ENCODE measurements around the gene CARS2.

The CARS2 gene

DNA sequence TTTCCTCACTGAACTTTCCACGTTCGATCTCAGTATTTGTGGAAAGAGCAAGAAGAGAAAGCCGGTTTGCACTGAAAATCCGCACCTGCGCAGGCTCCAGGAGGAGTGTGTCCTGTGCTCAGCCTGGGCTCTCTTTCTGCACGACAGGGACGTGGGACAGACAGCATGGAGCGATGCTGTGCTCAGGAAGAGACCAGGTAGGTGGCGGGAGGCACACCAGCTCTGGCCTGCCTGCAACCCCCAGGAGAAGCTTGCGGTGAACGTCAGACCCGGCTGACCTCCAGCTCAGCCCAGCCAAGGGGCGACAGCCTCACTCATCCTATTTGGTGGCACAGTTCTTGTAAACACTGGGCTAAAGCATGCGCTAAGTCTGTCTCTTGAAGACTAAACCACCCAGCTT, 54.6 kb downstream of the CARS2 start:
- DNase-seq, result no peak

DNA sequence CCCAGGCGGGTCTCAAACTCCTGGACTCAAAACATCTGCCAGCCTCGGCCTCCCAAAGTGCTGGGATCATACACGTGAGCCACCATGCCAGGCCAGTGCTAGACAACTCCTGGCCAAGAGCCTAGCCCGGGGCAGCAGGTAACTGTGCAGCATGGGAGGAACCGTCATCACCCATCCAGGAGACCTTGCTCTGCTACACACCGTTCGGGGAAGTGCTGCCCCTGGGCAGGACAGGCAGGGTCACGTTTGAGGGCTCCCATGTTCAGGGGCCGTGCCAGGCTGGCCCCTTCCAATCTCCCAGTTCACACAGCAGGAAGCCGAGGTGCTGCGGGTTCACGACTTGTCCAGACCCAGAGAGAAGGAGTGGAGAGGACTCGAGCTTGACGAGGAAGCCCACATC, 55.5 kb downstream of the CARS2 start:
- no peak for DNase-seq

DNA sequence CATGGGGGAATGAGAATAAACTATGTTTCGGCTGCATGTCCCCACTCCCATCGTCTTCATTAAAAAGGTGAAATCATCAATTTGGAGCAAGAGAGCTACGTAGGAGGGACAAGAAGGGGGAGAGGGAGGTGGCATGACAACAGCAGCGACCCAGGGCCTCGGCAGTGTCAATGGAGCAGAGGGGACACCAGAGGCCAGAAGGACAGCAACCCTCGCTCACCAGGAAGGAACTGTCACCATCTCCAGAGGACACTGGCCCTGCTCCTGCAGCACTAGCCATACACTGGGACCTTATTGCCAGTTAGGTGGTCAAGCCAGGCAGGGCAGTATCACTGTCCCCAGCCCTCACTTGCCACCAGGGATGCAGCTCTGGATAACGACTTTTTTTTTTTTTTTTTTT, 56.4 kb downstream of the CARS2 start:
- DNase-seq, result no peak

DNA sequence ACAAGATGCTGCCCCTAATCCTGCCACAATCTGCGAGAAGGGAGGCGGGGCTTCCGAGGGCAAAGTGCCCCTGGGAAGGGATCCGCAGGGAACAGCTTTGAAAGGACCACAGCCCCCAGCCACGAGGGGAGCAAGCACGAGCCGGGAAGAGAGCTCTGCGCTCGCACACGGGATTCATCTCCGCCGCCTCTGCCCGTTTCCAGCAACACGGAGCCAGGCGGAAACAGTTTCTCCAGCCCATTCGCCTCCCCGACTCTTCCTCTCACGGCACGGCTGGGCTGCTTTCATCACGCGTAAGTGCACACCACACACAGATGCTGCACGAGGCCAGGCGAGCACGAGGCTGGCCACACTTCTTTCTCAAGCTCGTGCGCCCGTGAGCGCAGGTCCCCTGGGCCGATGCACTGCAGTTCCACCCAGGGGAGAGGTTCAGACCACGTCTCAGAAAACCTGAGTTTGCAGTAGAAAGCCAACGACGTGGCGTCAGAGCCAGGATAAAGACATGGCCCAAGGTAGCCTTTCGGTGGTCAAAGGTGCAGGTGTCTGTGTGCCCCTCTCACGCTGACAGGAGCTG, 57.0 kb downstream of the CARS2 start:
- DNase-seq, result no peak

DNA sequence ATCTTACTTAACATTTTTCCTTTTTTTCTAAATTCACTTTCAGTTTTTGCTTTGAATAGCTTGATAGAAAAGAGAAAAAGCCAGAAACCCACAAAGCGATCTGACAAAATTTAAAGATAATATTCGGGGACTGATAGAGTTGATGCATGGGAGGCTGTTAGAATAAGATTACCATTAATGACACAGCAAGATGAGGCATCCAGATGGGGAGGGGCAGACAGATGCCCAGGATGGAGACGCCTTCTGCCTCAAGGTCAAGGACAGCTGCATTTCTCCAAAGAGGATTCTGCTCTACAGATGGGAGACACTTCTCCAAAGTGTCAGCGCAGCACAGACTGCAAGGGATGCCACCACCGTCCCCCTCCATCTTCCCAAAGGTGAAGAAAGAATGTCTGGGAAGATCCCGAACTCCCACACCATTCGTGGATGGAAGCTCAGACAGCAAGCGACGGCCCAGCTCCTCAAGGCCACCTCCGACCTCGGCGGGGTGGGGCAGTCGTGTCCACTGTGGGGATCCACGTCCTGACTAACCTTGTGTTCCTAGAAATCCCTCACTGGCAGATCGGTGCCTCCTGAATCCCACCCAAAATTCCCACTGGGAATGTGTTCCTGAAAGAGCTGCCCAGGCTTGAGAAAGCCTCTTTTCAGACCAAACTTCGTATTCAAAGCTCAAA, 57.6 kb downstream of the CARS2 start:
- DNase-seq, result no peak

DNA sequence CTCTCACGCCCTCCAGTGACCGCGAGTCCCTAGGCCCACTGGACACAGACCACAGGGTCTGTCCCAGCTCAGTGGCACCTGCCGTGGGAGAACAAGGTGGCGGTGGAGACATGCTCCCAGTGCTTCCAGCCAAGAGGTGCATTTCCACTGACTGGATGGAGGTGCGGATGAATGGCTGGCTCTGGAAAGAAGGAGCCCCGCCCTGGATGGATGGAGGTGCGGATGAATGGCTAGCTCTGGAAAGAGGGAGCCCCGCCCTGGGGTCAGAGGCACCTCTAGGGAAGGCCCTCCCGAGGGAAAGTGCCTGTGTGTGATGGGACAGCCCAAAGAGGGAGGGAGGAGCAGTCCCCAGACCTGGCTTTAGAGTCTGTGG, 58.6 kb downstream of the CARS2 start:
- DNase-seq, result no peak

DNA sequence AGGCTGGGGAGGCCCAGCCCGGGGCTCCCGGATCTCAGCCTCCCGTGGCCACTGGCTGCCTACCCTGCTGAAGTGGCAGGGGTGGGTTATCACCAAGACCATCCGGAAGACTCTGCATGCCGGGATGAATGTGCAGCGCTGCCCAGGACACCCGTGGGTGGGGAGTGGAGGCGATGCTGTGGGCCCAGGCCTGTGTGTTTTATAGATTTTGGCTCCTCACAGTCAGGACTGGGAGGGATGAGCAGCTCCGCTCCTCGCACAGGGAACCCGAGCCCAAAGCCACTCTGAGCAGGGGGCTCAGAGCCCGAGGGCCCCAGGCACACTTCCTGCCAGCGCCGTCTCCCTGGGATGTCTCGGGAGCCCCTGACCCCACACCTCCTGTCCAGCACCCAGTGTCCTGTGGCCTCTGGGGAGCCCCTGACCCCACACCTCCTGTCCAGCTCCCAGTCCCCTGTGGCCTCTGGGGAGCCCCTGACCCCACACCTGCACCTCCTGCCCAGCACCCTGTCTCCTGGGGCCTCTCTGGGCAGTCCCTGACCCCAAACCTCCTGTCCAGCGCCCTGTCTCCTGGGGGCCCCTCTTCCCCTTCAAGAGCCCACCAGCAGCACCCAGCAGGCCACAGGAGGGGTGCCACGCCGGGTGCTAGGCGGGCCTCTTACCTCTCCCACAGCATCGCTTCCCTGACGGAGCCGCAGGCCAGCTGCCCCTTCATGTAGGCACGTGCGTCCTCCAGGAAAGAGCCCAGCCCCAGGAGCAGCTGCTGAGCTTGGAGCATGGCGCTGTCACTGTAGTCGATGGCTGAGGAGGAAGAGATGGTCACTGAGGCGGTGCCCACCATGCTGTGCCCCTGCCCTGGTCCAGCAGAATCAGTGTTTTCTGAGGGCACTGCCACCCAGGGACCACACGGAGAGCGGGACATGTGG, 59.2 kb downstream of the CARS2 start:
- DNase-seq, result no peak

DNA sequence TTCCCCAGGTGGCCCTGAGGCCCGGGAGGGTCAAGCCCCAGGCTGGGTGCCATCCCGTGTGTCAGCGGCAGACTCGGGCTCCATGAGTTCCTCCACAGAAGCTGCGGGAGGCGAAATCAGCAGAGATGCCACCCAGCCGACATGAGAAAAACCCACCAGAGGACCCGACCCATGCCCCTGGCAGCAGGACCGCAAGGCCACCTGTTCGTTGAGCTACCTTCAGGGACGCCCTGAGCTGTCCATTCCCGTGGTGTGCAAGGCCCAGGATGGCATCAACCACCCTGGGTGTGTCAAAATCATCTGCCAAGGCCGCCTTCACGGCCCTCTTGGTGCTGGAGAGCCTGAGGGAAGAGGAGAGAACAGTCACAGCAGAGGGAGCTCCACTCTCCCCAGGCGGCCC, 60.2 kb downstream of the CARS2 start:
- DNase-seq, result no peak

DNA sequence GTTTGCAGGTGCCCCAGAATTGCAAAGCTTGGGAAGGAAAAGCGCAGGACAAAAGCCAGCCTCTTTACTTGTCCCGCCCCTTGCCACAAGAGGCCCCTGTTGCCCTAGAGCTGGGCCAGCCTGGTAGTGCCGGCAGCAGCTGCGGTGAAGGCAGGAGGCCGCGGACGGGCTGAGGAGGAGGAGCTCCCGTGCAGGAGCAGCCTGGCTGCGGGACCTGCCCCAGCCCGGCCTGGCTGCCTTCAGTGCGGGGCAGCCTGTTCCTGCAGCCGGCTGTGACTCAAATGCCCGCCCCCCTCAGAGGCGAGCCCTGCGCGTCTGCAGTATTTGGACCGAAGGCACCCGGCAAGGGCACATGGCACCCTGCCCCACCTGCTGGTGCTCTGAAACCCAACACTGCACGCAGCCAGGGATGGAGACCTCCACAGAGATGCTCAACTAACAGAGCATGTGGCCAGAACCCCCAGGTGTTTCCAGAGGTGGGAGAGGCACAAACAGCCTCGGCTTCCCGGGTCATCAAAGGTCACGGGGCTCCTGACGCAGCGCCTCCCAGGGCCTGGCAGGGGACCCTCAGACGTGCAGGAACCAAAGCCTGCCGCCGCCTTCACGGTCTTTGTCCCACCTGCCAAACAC, 60.9 kb downstream of the CARS2 start:
- peak; percentile 7 to 58 (median 36) for DNase-seq

DNA sequence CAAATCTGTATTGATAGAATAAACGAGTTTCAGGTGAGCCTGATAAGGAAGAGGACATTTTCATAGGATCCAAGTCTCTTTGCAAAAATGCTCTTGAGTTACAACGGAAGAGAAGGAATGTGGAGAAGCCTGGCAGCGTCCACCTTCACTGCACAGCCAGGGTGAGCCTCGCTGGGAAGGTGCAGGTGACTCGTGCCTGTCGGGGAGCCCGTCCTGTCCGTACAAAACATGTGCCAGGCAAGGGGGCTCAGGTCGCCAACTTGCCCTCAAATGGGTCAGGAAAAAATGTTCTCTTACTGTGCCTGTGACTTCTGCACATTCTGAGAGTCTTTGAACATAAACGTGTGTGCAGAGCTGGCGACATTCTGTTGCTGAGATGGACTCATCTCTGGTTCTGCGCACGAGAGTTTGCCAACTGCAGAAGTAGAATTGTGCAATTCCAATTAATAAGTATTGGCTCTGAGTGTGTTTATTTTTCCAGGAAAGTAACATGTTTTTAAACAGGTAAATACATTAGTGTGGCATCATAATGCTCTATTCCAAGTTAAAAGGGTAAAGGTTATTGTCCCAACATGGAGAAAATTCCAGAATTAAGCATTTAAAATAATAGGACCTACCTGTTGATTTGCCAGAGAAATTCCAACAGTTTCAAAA, 62.0 kb downstream of the CARS2 start:
- no peak for DNase-seq

DNA sequence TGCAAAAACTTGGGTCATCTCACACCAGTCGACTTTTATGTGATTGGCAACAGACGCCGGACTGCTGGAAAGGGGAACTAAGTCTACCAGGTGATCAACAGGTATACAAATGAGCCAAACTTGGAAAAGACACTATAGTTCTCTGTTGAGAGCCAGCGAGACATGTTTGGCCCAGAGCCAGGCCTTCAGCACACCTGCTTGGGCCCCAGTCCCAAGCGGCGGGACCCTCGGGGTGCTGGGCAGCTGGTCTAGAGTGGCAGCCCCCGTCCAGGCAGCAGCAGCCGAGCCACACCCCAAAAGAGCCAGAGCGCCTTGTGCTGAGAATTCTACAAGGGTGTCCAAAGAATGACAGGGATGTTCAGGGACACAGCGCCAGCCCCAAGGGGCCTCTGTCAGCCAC, 62.6 kb downstream of the CARS2 start:
- DNase-seq, result no peak

DNA sequence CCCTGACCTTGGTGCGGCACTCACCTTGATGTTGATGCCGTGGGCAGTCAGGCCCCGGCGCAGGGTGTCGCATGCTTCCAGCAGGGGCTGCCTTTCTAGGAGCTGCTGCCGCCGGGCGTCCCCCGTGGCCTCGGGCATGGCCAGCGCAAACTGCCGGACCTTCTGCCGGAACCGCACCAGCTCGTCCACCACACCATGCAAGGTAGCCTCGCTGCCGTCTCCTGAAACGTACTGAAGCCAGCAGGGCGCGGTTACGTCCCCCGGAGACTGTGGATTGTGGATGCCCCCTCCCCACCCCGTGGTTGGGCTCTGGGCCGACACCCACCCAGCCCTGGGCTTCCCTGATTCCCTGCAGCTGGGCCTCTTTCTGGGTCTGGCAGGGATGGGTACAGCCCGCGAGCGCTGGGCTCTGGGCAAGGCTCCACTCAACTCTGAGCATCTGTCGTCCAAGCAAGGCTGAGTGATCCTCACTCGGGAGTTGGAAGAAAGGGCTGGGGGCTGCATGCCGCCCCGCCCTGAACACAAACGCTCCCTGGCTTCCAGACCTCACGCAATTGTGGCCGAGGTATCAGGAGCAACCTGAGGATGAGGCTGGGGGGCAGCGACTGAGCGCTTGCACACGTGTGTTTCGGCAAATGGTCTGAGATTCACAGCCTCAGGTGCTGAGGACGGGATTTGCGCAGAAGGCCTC, 63.5 kb downstream of the CARS2 start:
- no peak for DNase-seq

DNA sequence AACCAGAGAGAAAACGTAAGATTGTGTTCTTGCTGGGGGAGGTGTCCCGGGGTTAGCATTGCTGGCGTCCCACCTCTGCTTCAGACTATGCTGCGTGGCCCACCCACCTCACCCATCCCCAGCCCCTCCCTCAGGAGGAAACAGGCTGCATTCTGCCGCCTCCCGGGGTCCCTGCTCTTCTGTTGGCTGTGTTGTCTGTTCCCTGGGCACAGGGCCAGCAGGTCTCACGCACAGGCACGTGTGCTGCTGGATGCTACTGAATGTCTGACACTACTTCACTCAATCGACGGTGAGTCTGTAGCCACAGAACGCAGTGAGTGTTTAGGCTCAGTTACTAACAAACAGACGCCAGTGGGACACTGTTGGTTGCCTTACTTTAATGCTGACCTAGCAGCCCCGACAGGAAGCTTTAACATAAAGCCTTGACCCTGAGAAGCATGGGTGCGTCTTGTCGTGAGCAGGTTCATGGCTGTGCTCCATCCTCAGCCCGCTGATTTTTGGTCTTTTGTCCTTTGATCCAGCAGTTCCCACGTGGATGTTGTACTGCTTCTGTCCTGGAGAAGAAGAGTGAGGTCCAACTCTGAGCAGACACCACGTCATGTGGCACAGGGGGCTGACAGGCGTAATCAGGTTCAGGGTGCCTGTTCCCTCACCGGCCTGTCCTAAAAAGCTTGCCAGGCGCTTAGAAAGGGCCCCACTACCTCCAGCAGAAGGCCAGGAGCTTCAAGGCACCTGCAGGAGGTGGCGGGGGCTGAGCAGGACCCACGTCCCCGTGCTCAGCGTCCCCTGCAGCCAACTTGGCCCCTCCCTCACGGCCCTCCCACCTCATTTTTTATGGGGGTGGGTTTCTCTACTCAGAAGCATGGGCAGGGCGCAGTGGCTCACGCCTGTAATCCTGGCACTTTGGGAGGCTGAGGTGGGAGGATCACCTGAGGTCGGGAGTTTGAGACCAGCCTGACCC, 64.6 kb downstream of the CARS2 start:
- no peak for DNase-seq

DNA sequence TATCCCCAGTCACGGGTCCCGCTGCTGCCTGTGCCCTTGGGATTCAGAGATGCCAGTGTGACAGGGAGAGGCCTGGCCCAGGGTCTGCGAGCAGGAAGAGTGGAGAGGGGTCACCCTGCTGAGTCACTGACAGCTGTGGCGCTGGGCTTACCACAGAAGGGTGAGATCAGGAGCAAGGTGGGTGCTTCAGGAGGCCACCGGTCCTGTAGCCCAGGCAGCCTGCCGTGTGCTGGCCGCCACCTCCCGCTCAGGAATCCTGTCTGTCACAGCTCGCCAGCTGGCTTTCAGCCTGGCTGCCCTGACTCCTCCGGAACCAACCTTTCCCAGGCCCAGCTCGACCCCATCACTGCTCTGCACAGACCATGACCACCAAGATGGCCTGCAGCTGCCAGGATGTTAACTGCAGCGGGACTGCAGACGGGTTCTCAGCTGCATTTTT, 65.3 kb downstream of the CARS2 start:
- DNase-seq, result no peak

DNA sequence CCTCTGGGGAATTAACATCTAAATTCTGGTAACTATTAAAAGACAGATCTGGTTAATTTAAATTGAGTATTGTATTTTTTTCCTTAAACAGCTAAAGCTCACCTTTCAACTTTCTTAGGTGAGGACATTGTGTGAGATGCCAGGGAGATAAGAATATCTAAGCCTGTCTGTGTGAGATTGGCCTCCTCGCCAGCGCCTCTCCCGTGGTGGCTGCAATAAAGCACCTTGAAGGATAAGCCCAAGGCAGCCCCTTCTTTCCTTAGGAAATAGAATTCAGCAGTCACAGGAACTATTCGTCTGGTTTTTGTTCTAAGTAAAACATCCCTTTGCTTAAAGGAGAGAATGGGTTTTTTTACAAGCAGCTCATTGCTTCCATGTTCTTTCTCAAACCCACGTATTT, 66.0 kb downstream of the CARS2 start:
- DNase-seq, result no peak

DNA sequence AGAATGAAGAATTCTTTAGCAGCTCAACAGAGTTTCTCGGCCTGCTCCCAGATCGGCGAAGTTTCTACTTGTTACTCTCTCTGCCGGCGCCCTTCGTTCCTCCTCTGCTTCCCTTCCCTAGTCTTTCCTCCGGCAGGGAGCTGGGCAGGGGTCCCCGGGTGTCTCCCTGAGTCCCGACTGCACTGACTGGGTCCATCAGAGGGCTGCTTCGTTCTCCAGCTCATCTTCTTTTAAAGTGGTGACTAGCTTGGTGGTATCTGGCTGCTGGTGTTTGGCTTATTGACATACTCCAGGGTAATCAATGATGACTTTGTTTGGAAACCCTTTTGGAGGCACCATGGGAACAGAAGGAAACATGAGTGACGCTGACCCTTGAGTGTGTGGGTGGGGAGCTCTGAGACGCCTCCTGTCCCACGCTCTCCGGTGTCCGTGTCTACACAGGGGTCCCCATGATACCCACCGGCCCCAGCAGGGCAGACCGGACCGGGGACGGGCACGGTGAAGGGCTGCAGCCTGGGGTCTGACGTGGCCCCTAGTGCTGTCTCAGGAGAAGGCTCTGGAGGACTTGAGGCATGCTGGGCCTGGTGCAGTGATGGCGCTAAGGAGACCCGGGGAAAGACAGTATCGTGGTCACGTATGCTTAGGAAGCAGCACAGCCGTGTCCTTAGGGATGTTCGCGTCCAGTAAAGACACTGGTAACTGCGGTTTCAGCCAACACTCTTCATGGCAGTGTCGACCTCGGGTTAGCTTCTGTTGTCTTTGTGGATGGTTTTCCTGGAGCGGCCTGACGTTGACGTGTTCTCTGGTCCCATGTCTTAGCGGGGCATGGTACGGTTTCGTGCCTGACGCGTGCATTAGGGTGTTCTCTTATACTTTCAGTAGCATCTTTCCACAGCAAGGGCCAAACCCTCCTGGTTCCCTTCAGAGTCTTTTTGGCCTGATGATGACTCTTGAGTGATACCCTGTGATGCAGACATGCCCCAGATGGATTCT, 66.8 kb downstream of the CARS2 start:
- DNase-seq, result no peak

DNA sequence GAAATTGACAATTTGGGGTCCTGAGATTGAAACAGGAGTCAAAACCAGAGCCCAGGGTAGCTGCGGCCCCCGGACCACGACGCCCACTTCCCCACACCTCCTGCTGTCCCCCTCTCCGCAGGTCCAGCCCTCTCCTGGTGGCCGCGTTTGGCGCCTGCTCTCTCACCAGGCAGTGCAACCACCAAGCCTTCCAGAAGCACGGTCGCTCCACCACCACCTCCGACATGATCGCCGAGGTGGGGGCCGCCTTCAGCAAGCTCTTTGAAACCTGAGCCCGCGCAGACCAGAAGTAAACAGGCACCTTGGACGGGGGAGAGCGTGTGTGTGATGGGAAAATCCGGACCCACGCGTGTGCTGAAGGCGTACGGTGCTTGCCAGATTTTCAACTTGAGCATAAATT, 67.7 kb downstream of the CARS2 start:
- DNase-seq, result no peak

DNA sequence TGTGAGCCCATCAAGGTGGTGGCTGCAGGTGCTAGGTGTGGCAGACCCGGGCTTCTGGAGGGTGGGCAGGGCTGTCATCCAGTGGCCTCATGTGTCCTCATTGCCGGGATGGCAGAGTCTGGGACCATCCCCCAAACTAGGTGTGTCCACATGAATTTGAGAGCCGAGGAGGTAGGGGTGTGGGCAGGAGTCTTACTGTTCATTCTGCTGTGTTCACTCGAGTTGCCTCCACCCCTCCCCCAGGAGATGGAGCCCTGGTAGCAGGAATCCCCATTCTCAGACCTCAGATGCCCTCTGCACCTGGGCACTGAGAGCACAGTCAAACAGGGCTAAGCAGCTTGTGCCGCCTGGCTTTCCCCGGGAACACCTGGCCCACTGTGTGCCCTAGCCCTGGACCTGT, 68.2 kb downstream of the CARS2 start:
- no peak for DNase-seq

DNA sequence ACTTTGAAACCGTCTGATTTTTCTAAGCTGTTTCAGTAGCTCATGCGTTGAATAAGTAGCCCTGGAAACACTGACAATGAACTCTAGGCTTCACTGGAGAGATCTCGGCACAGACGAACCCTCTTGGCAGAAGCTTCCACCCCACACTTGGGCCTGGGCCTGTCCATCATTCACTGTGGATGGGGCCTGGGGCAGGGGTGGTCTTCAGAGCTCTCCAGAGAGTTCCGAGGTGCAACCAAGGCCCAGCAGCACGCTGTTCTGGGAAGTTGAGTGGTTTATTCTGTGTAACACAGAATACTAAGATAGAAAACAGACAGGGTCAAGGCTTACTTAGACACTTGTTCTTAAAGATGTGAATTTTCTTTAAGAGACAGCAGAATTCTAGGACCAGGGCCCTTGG, 68.6 kb downstream of the CARS2 start:
- no peak for DNase-seq

DNA sequence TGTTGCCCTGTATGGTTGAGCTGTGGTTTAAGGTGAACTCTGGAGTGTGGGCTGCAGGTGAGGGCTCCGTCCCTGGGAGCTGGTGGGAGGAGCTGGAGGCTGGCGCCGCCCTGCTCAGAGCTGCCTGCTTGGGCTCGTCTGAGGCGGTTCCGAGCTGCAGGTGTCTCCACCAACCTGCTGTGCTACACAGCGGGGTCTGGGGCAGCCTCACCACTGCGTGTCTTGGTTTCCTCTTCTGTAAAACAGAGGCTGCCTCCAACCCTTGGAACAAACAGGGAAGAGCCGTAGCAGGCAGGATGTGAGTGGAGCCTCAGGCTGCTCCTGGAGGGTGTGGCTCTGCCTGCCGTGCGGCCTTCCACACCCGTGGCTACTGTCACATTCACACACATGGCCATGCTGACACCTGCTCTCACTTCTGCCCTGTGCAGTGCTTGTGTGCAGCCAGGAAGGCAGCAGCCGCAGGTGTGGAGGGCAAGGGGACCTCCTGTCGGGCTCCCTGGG, 69.2 kb downstream of the CARS2 start:
- DNase-seq, result no peak
